ENCODE data around the gene RNF19B. TPM values are rescaled to one million over a fixed set of nuclear protein-coding genes. Genes with fewer than 3 reads are reported as not detected.

The RNF19B gene
- total RNA-seq, 1 donor from 2014 or later = 17.5 TPM

- intact Hi-C loops (cut with DNase I) = no loop called here
- no peak for DNase-seq (ENCODE audit: low spot score)
These were observed 8.3 kb upstream of the RNF19B start for GRCh38 chr1:32972814-32973428.

GRCh38 chr1:32971576-32971975 lies 7.0 kb upstream of the RNF19B start:
- intact Hi-C loops (cut with DNase I) = no loop called here
- no peak for DNase-seq (ENCODE audit: low spot score)

GRCh38 chr1:32971156-32971555 lies 6.5 kb upstream of the RNF19B start:
- intact Hi-C loops (cut with DNase I) = no loop called here
- no peak for DNase-seq (ENCODE audit: low spot score)

GRCh38 chr1:32969566-32969965 lies 5.0 kb upstream of the RNF19B start:
- intact Hi-C loops (cut with DNase I) = no loop called here
- no peak for DNase-seq (ENCODE audit: low spot score)

GRCh38 chr1:32967888-32968568 lies 3.4 kb upstream of the RNF19B start:
- DNase-seq (ENCODE audit: low spot score) = no peak
- intact Hi-C loops (cut with DNase I) = no loop called here

- intact Hi-C loops (cut with DNase I) = no loop called here
- DNase-seq (ENCODE audit: low spot score) = no peak
These were observed 2.3 kb upstream of the RNF19B start for GRCh38 chr1:32966900-32967299.

- intact Hi-C loops (cut with DNase I) = loop anchor here (2.0 kb wide), 1 partner anchor 42 kb away; no protein-coding TSS in a partner anchor
- DNase-seq (ENCODE audit: low spot score) = no peak
These were observed 690 bp upstream of the RNF19B start for GRCh38 chr1:32965251-32965747.

GRCh38 chr1:32963746-32964460 lies 706 bp downstream of the RNF19B start:
- intact Hi-C loops (cut with DNase I) = loop anchor here (2.0 kb wide), 1 partner anchor 43 kb away; no protein-coding TSS in a partner anchor
- peak; percentile 81 for DNase-seq (ENCODE audit: low spot score)

- no peak for DNase-seq (ENCODE audit: low spot score)
- intact Hi-C loops (cut with DNase I) = no loop called here
These were observed 2.2 kb downstream of the RNF19B start for GRCh38 chr1:32962248-32962896.

- intact Hi-C loops (cut with DNase I) = no loop called here
- no peak for DNase-seq (ENCODE audit: low spot score)
These were observed 3.7 kb downstream of the RNF19B start for GRCh38 chr1:32960819-32961355.

GRCh38 chr1:32960342-32960741 lies 4.3 kb downstream of the RNF19B start:
- no peak for DNase-seq (ENCODE audit: low spot score)
- intact Hi-C loops (cut with DNase I) = no loop called here

- intact Hi-C loops (cut with DNase I) = no loop called here
- no peak for DNase-seq (ENCODE audit: low spot score)
These were observed 5.8 kb downstream of the RNF19B start for GRCh38 chr1:32958827-32959226.

GRCh38 chr1:32957017-32957416 lies 7.6 kb downstream of the RNF19B start:
- intact Hi-C loops (cut with DNase I) = no loop called here
- DNase-seq (ENCODE audit: low spot score) = no peak

GRCh38 chr1:32954168-32954567 lies 10.4 kb downstream of the RNF19B start:
- DNase-seq (ENCODE audit: low spot score) = no peak
- intact Hi-C loops (cut with DNase I) = no loop called here

- DNase-seq (ENCODE audit: low spot score) = no peak
- intact Hi-C loops (cut with DNase I) = no loop called here
These were observed 11.1 kb downstream of the RNF19B start for GRCh38 chr1:32953495-32953894.

GRCh38 chr1:32949519-32949918 lies 15.1 kb downstream of the RNF19B start:
- DNase-seq (ENCODE audit: low spot score) = no peak
- intact Hi-C loops (cut with DNase I) = no loop called here

- DNase-seq (ENCODE audit: low spot score) = no peak
- intact Hi-C loops (cut with DNase I) = no loop called here
These were observed 15.7 kb downstream of the RNF19B start for GRCh38 chr1:32948905-32949304.

- no peak for DNase-seq (ENCODE audit: low spot score)
- intact Hi-C loops (cut with DNase I) = no loop called here
These were observed 16.3 kb downstream of the RNF19B start for GRCh38 chr1:32948390-32948722.

- intact Hi-C loops (cut with DNase I) = no loop called here
- no peak for DNase-seq (ENCODE audit: low spot score)
These were observed 16.8 kb downstream of the RNF19B start for GRCh38 chr1:32947669-32948389.
